ENCODE data around the gene FOXP1. TPM values are rescaled to one million over a fixed set of nuclear protein-coding genes. Genes with fewer than 3 reads are reported as not detected.

Gene FOXP1
- total and polyA plus RNA-seq, 9 donors, result 17.6 to 28.2 (median 20.5) TPM

- Histone ChIP-seq H3K4me1 (ENCODE audit: control insufficient read depth, insufficient read depth, low read length) (no peaks in the 10 kb centered on the region), H3K27me3 (ENCODE audit: control insufficient read depth, insufficient read depth, low read length) (no peaks in the 10 kb centered on the region), H3K9me3 (replicated peaks; ENCODE audit: control insufficient read depth, low read depth, low read length) (no peaks in the 10 kb centered on the region), H3K4me3 (ENCODE audit: low read length) (no peak overlapping the region), H3K27ac (ENCODE audit: low read length) (no peak overlapping the region), H3K36me3 (ENCODE audit: control insufficient read depth, insufficient read depth, low read length) (peaks cover 23% of the 10 kb centered on the region)
- DNase-seq, result no peak
- WGBS (ENCODE audit: insufficient coverage), result 80% methylated on average over 1 of the region's 5 CpGs
Observed at GRCh38 chr3:70990723-70991122, 592.8 kb downstream of the FOXP1 start.

GRCh38 chr3:70990185-70990584, 593.3 kb downstream of the FOXP1 start:
- peaks cover 23% of the 10 kb centered on the region for H3K36me3 ChIP-seq (ENCODE audit: control insufficient read depth, insufficient read depth, low read length)

GRCh38 chr3:70989174-70989573, 594.4 kb downstream of the FOXP1 start:
- Histone ChIP-seq H3K4me3 (ENCODE audit: low read length) (no peak overlapping the region), H3K36me3 (ENCODE audit: control insufficient read depth, insufficient read depth, low read length) (peaks cover 24% of the 10 kb centered on the region), H3K9me3 (replicated peaks; ENCODE audit: control insufficient read depth, low read depth, low read length) (no peaks in the 10 kb centered on the region), H3K4me1 (ENCODE audit: control insufficient read depth, insufficient read depth, low read length) (no peaks in the 10 kb centered on the region), H3K27ac (ENCODE audit: low read length) (no peak overlapping the region), H3K27me3 (ENCODE audit: control insufficient read depth, insufficient read depth, low read length) (no peaks in the 10 kb centered on the region)
- WGBS (ENCODE audit: insufficient coverage), result no CpG with 5 or more reads among the region's 3 CpGs
- DNase-seq, result peak; percentile 47

More at GRCh38 chr3:70990185-70990584, 593.3 kb downstream of the FOXP1 start:
- H3K27me3 ChIP-seq (ENCODE audit: control insufficient read depth, insufficient read depth, low read length), result no peaks in the 10 kb centered on the region
- WGBS (ENCODE audit: insufficient coverage), result 100% methylated on average over 1 of the region's 2 CpGs
- DNase-seq, result no peak
- no peaks in the 10 kb centered on the region for H3K9me3 ChIP-seq (replicated peaks; ENCODE audit: control insufficient read depth, low read depth, low read length)
- H3K4me1 ChIP-seq (ENCODE audit: control insufficient read depth, insufficient read depth, low read length), result no peaks in the 10 kb centered on the region
- no peak overlapping the region for H3K4me3 ChIP-seq (ENCODE audit: low read length)
- no peak overlapping the region for H3K27ac ChIP-seq (ENCODE audit: low read length)

- Histone ChIP-seq H3K4me1 (ENCODE audit: control insufficient read depth, insufficient read depth, low read length) (peaks cover 1% of the 10 kb centered on the region), H3K4me3 (ENCODE audit: low read length) (no peak overlapping the region), H3K9me3 (replicated peaks; ENCODE audit: control insufficient read depth, low read depth, low read length) (no peaks in the 10 kb centered on the region), H3K27ac (ENCODE audit: low read length) (no peak overlapping the region), H3K36me3 (ENCODE audit: control insufficient read depth, insufficient read depth, low read length) (peaks cover 22% of the 10 kb centered on the region), H3K27me3 (ENCODE audit: control insufficient read depth, insufficient read depth, low read length) (no peaks in the 10 kb centered on the region)
- DNase-seq, result no peak
- WGBS (ENCODE audit: insufficient coverage), result no CpG with 5 or more reads among the region's 4 CpGs
Observed at GRCh38 chr3:70988111-70988510, 595.4 kb downstream of the FOXP1 start.

GRCh38 chr3:70985572-70985971, 598.0 kb downstream of the FOXP1 start:
- peaks cover 20% of the 10 kb centered on the region for H3K36me3 ChIP-seq (ENCODE audit: control insufficient read depth, insufficient read depth, low read length)

GRCh38 chr3:70984776-70985482, 598.6 kb downstream of the FOXP1 start:
- Histone ChIP-seq H3K27ac (ENCODE audit: low read length) (no peak overlapping the region), H3K27me3 (ENCODE audit: control insufficient read depth, insufficient read depth, low read length) (no peaks in the 10 kb centered on the region), H3K4me1 (ENCODE audit: control insufficient read depth, insufficient read depth, low read length) (peaks cover 13% of the 10 kb centered on the region)

More at GRCh38 chr3:70985572-70985971, 598.0 kb downstream of the FOXP1 start:
- Histone ChIP-seq H3K27me3 (ENCODE audit: control insufficient read depth, insufficient read depth, low read length) (no peaks in the 10 kb centered on the region), H3K27ac (ENCODE audit: low read length) (no peak overlapping the region), H3K9me3 (replicated peaks; ENCODE audit: control insufficient read depth, low read depth, low read length) (no peaks in the 10 kb centered on the region), H3K4me1 (ENCODE audit: control insufficient read depth, insufficient read depth, low read length) (peaks cover 13% of the 10 kb centered on the region), H3K4me3 (ENCODE audit: low read length) (no peak overlapping the region)
- DNase-seq, result no peak
- WGBS (ENCODE audit: insufficient coverage), result 100% methylated on average over 1 of the region's 4 CpGs

GRCh38 chr3:70982700-70983140, 600.8 kb downstream of the FOXP1 start:
- DNase-seq, result peak; percentile 75
- Histone ChIP-seq H3K4me3 (ENCODE audit: low read length) (no peak overlapping the region), H3K9me3 (replicated peaks; ENCODE audit: control insufficient read depth, low read depth, low read length) (no peaks in the 10 kb centered on the region), H3K27me3 (ENCODE audit: control insufficient read depth, insufficient read depth, low read length) (no peaks in the 10 kb centered on the region), H3K27ac (ENCODE audit: low read length) (peak overlapping the region; percentile 88), H3K36me3 (ENCODE audit: control insufficient read depth, insufficient read depth, low read length) (peaks cover 23% of the 10 kb centered on the region), H3K4me1 (ENCODE audit: control insufficient read depth, insufficient read depth, low read length) (peaks cover 13% of the 10 kb centered on the region)
- WGBS (ENCODE audit: insufficient coverage), result 60% methylated on average over 6 of the region's 6 CpGs

More at GRCh38 chr3:70984776-70985482, 598.6 kb downstream of the FOXP1 start:
- no CpG with 5 or more reads among the region's 8 CpGs for WGBS (ENCODE audit: insufficient coverage)
- DNase-seq, result no peak
- Histone ChIP-seq H3K4me3 (ENCODE audit: low read length) (no peak overlapping the region), H3K9me3 (replicated peaks; ENCODE audit: control insufficient read depth, low read depth, low read length) (no peaks in the 10 kb centered on the region), H3K36me3 (ENCODE audit: control insufficient read depth, insufficient read depth, low read length) (peaks cover 20% of the 10 kb centered on the region)

- peaks cover 21% of the 10 kb centered on the region for H3K36me3 ChIP-seq (ENCODE audit: control insufficient read depth, insufficient read depth, low read length)
- H3K4me1 ChIP-seq (ENCODE audit: control insufficient read depth, insufficient read depth, low read length), result peaks cover 13% of the 10 kb centered on the region
- H3K9me3 ChIP-seq (replicated peaks; ENCODE audit: control insufficient read depth, low read depth, low read length), result no peaks in the 10 kb centered on the region
- DNase-seq, result peak; percentile 85
- H3K27ac ChIP-seq (ENCODE audit: low read length), result peak overlapping the region; percentile 88
- no CpG with 5 or more reads among the region's 1 CpG for WGBS (ENCODE audit: insufficient coverage)
- no peak overlapping the region for H3K4me3 ChIP-seq (ENCODE audit: low read length)
- no peaks in the 10 kb centered on the region for H3K27me3 ChIP-seq (ENCODE audit: control insufficient read depth, insufficient read depth, low read length)
Observed at GRCh38 chr3:70982284-70982683, 601.2 kb downstream of the FOXP1 start.

- peaks cover 23% of the 10 kb centered on the region for H3K36me3 ChIP-seq (ENCODE audit: control insufficient read depth, insufficient read depth, low read length)
Observed at GRCh38 chr3:70981231-70981880, 602.2 kb downstream of the FOXP1 start.

GRCh38 chr3:70980646-70981170, 602.8 kb downstream of the FOXP1 start:
- Histone ChIP-seq H3K4me3 (ENCODE audit: low read length) (no peak overlapping the region), H3K27ac (ENCODE audit: low read length) (no peak overlapping the region), H3K27me3 (ENCODE audit: control insufficient read depth, insufficient read depth, low read length) (no peaks in the 10 kb centered on the region), H3K4me1 (ENCODE audit: control insufficient read depth, insufficient read depth, low read length) (peaks cover 13% of the 10 kb centered on the region), H3K9me3 (replicated peaks; ENCODE audit: control insufficient read depth, low read depth, low read length) (no peaks in the 10 kb centered on the region), H3K36me3 (ENCODE audit: control insufficient read depth, insufficient read depth, low read length) (peaks cover 26% of the 10 kb centered on the region)
- WGBS (ENCODE audit: insufficient coverage), result 61% methylated on average over 3 of the region's 8 CpGs
- DNase-seq, result no peak

More at GRCh38 chr3:70981231-70981880, 602.2 kb downstream of the FOXP1 start:
- DNase-seq, result peak; percentile 40
- Histone ChIP-seq H3K27me3 (ENCODE audit: control insufficient read depth, insufficient read depth, low read length) (no peaks in the 10 kb centered on the region), H3K9me3 (replicated peaks; ENCODE audit: control insufficient read depth, low read depth, low read length) (no peaks in the 10 kb centered on the region), H3K4me1 (ENCODE audit: control insufficient read depth, insufficient read depth, low read length) (peaks cover 13% of the 10 kb centered on the region), H3K4me3 (ENCODE audit: low read length) (no peak overlapping the region), H3K27ac (ENCODE audit: low read length) (peak overlapping the region; percentile 88)
- 80% methylated on average over 2 of the region's 6 CpGs for WGBS (ENCODE audit: insufficient coverage)
